ENCODE data around the gene DNAH14. TPM values are rescaled to one million over a fixed set of nuclear protein-coding genes. Genes with fewer than 3 reads are reported as not detected.

The DNAH14 gene
- total and polyA plus RNA-seq, 2 experiments from 2014 or later, result 14.7 to 46.1 TPM

- Histone ChIP-seq H3K4me3 (no peak overlapping the region), H3K27me3 (no peaks in the 10 kb centered on the region), H3K9me2 (replicated peaks; ENCODE audit: insufficient read depth) (no peaks in the 10 kb centered on the region), H3K79me2 (no peaks in the 10 kb centered on the region), H3K27ac (peak overlapping the region; percentile 49), H4K20me1 (ENCODE audit: insufficient read depth, poor library complexity, severe bottlenecking) (no peaks in the 10 kb centered on the region), H3K4me2 (peak overlapping the region; percentile 55), H3K4me1 (ENCODE audit: insufficient read depth) (peaks cover 21% of the 10 kb centered on the region), H3K9me3 (ENCODE audit: low read depth) (no peaks in the 10 kb centered on the region), H2AFZ (no peak overlapping the region), H3K36me3 (replicated peaks; ENCODE audit: insufficient read depth, low read depth) (no peaks in the 10 kb centered on the region)
- WGBS (ENCODE audit: low lambda C conversion rate, missing lambda C conversion rate), result 85% methylated on average over 3 of the region's 3 CpGs
- no peak for DNase-seq (ENCODE audit: low spot score)
- TF ChIP-seq EZH2phosphoT487 (IDR thresholded peaks at IDR 0.05; ENCODE audit: low read depth, severe bottlenecking, unreplicated experiment), result no peak
- TF ChIP-seq CTCF (IDR thresholded peaks at IDR 0.05; ENCODE audit: poor library complexity), result no peak
- TF ChIP-seq EZH2 (IDR thresholded peaks at IDR 0.05; ENCODE audit: borderline replicate concordance), result no peak
Measured at GRCh38 chr1:225442123-225442505, 512.6 kb downstream of the DNAH14 start.

GRCh38 chr1:225445639-225446594 is 516.4 kb downstream of the DNAH14 start:
- Histone ChIP-seq H3K36me3 (replicated peaks; ENCODE audit: insufficient read depth, low read depth) (no peaks in the 10 kb centered on the region), H3K79me2 (no peaks in the 10 kb centered on the region), H3K4me1 (ENCODE audit: insufficient read depth) (peaks cover 26% of the 10 kb centered on the region), H3K9me3 (ENCODE audit: low read depth) (no peaks in the 10 kb centered on the region), H2AFZ (no peak overlapping the region), H3K9me2 (replicated peaks; ENCODE audit: insufficient read depth) (no peaks in the 10 kb centered on the region), H3K27me3 (no peaks in the 10 kb centered on the region), H3K4me2 (no peak overlapping the region), H3K4me3 (no peak overlapping the region), H3K27ac (peak overlapping the region; percentile 41), H4K20me1 (ENCODE audit: insufficient read depth, poor library complexity, severe bottlenecking) (no peaks in the 10 kb centered on the region)
- TF ChIP-seq CTCF (IDR thresholded peaks at IDR 0.05; ENCODE audit: poor library complexity) (no peak), EZH2phosphoT487 (IDR thresholded peaks at IDR 0.05; ENCODE audit: low read depth, severe bottlenecking, unreplicated experiment) (no peak), EZH2 (IDR thresholded peaks at IDR 0.05; ENCODE audit: borderline replicate concordance) (no peak)
- WGBS (ENCODE audit: low lambda C conversion rate, missing lambda C conversion rate), result 55% methylated on average over 9 of the region's 9 CpGs
- DNase-seq (ENCODE audit: low spot score), result no peak

- Histone ChIP-seq H3K4me2 (no peak overlapping the region), H3K9me2 (replicated peaks; ENCODE audit: insufficient read depth) (no peaks in the 10 kb centered on the region), H2AFZ (no peak overlapping the region), H3K9me3 (ENCODE audit: low read depth) (no peaks in the 10 kb centered on the region), H3K79me2 (no peaks in the 10 kb centered on the region), H3K4me3 (no peak overlapping the region), H3K4me1 (ENCODE audit: insufficient read depth) (peaks cover 26% of the 10 kb centered on the region), H3K27ac (no peak overlapping the region), H3K36me3 (replicated peaks; ENCODE audit: insufficient read depth, low read depth) (no peaks in the 10 kb centered on the region), H4K20me1 (ENCODE audit: insufficient read depth, poor library complexity, severe bottlenecking) (no peaks in the 10 kb centered on the region), H3K27me3 (no peaks in the 10 kb centered on the region)
- no peak for DNase-seq (ENCODE audit: low spot score)
- WGBS (ENCODE audit: low lambda C conversion rate, missing lambda C conversion rate), result 56% methylated on average over 7 of the region's 7 CpGs
- TF ChIP-seq CTCF (IDR thresholded peaks at IDR 0.05; ENCODE audit: poor library complexity) (no peak), EZH2 (IDR thresholded peaks at IDR 0.05; ENCODE audit: borderline replicate concordance) (no peak), EZH2phosphoT487 (IDR thresholded peaks at IDR 0.05; ENCODE audit: low read depth, severe bottlenecking, unreplicated experiment) (no peak)
Measured at GRCh38 chr1:225446595-225446960, 517.1 kb downstream of the DNAH14 start.
